Muscle of leg (tissue), 11 donors: Measurements from ENCODE around the gene AR. TPM values are rescaled to one million over a fixed set of nuclear protein-coding genes. Genes with fewer than 3 reads are reported as not detected.

ENCODE experiments used
- DNase-seq: peaks from one replicate; pipeline ENCODE4 v3.0.0; 2013
- H3K27ac ChIP-seq: one replicate; pipeline ENCODE4 v1.5.1; 2013; ENCODE audit warnings: mild to moderate bottlenecking, low read length, control low read depth
- H3K27me3 ChIP-seq: one replicate; pipeline ENCODE4 v1.6.1; 2013; ENCODE audit warnings: low read length; ENCODE audit not compliant: control insufficient read depth, insufficient read depth
- H3K36me3 ChIP-seq: one replicate; pipeline ENCODE4 v1.6.1; 2013; ENCODE audit warnings: low read length; ENCODE audit not compliant: control insufficient read depth, insufficient read depth
- H3K4me1 ChIP-seq: one replicate; pipeline ENCODE4 v1.6.1; 2013; ENCODE audit warnings: low read length; ENCODE audit not compliant: control insufficient read depth, insufficient read depth
- H3K4me3 ChIP-seq: one replicate; pipeline ENCODE4 v1.5.1; 2013; ENCODE audit warnings: low read length, control low read depth
- H3K9me3 ChIP-seq: replicated peaks from 2 replicates; pipeline ENCODE4 v1.6.1; 2013; ENCODE audit warnings: low read depth, low read length; ENCODE audit not compliant: control insufficient read depth
- WGBS: methylation state at CpG from one replicate; pipeline ENCODE4 v1.1.5; 2013; ENCODE audit warnings: missing lambda C conversion rate; ENCODE audit not compliant: insufficient coverage; 5-methylcytosine and 5-hydroxymethylcytosine counted together
- polyA plus RNA-seq, 8 donors: library from polyadenylated mRNA; unstranded; fragments of 120-200 nt; gene quantifications; one replicate each; pipeline versions ENCODE4 v1.2.1 to v1.2.3, GENCODE V29; 2013; ENCODE audit warnings: inconsistent platforms in 1 of 8, low replicate concordance in 1 of 8; ENCODE audit not compliant: insufficient read length in 8 of 8, insufficient read depth in 1 of 8
- total RNA-seq: library from RNA; stranded (reverse); fragments of 120-200 nt; gene quantifications from one replicate; pipeline ENCODE4 v1.2.4, GENCODE V29; 2013

AR gene
- total and polyA plus RNA-seq, 9 donors: 3.7 to 8.7 (median 6.1) TPM

DNA sequence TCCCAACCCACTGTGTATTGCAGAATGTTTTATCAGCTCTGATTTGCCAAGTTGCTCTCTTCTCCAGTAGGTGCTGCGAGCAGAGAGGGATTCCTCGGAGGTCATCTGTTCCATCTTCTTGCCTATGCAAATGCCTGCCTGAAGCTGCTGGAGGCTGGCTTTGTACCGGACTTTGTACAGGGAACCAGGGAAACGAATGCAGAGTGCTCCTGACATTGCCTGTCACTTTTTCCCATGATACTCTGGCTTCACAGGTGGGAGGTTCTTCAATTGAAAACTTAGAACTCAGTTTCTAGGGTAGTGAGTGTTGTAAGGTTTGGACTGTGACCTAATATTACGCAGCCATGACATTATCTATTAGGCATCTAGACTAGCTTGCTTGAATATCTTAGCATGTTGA is 24.9 kb downstream of the AR start:
- Histone ChIP-seq H3K4me3 (no peak overlapping the region), H3K27me3 (peaks cover 2% of the 10 kb centered on the region), H3K9me3 (no peaks in the 10 kb centered on the region), H3K36me3 (no peaks in the 10 kb centered on the region), H3K27ac (no peak overlapping the region), H3K4me1 (no peaks in the 10 kb centered on the region)
- no peak for DNase-seq
- 54% methylated on average over 2 of the region's 5 CpGs for WGBS

DNA sequence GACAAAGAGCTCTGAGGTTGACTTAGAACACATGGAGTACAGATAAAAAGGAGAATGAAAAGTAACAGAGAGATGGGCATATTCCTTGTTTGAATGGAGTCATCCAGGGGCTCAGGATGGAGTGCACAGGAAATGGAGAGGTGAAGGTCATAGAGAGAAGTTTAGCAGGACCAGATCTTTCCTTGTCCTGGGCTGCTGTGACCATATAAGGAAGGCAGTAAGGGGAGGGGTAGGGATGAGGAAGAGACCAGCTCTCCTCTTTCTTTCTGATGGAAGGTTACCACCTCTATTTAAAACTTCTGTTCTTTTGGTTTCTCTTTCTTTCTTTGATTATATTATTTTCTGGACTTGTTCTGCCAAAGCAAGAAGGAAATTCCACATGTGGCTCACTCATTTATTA is 27.0 kb downstream of the AR start:
- Histone ChIP-seq H3K27me3 (peaks cover 2% of the 10 kb centered on the region), H3K4me3 (no peak overlapping the region), H3K4me1 (no peaks in the 10 kb centered on the region), H3K36me3 (no peaks in the 10 kb centered on the region), H3K27ac (no peak overlapping the region), H3K9me3 (no peaks in the 10 kb centered on the region)
- no peak for DNase-seq

DNA sequence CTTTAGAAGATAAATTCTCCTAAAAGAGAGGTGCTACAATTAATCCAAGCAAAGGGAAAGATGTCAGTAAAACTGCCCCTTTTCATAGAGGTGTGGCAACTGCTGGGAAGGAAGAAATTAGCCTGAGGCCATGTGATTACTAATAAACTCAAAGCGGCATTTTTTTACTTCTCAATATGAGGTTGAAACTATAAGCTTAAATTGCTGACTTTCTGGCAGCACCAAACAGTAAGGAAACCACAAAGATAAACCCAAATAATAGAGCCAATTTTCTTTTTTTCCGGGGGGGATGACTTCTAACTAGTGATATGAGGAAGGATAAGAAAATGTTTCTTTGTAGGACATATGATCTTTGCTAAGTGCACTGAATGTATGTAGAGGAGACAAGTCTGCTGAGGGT is 30.9 kb downstream of the AR start:
- Histone ChIP-seq H3K4me1 (no peaks in the 10 kb centered on the region), H3K4me3 (no peak overlapping the region), H3K9me3 (no peaks in the 10 kb centered on the region), H3K36me3 (no peaks in the 10 kb centered on the region), H3K27ac (no peak overlapping the region), H3K27me3 (peaks cover 2% of the 10 kb centered on the region)
- DNase-seq: no peak
- no CpG with 5 or more reads among the region's 2 CpGs for WGBS

DNA sequence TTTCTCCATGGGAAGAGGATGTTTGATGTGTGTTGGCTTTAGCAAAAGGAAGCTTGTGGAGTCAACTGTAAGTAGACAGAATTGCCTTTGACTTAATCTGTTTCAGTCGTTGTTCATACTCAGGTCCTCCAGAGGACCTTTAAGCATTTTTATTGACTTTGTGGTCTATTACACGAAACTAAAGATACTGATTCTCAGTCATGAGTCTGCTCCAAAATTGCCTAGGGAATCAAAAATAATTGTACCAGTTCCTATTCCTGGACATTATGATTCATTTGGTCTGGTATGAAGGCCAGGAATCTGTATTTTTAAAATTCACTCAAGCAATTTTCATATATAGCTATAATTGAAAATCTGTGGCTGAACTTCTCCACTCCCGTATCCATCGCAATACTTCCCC is 38.6 kb downstream of the AR start:
- no CpG with 5 or more reads among the region's 4 CpGs for WGBS

DNA sequence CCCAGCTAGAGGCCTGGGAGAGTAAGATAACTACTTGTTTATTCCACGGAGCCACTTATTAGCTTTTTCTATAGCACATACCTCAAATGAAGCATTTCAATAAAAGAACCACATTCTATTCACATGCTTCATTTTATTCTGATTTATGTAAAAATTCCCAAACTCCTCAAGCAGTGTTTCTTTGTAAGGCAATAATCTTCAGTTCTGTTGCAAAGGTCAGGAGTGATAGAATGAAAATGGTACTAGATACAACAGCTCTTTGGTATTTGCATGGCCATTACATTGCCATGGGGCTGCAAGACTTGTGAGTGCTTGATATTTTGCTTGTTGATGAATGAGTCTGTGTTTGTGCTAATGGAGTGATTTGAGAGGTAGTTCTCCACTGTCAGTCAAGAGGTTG is 39.4 kb downstream of the AR start:
- Histone ChIP-seq H3K27me3 (peaks cover 6% of the 10 kb centered on the region), H3K27ac (no peak overlapping the region), H3K4me3 (no peak overlapping the region), H3K9me3 (no peaks in the 10 kb centered on the region), H3K4me1 (peaks cover 4% of the 10 kb centered on the region), H3K36me3 (no peaks in the 10 kb centered on the region)
- no peak for DNase-seq
- no CpG with 5 or more reads among the region's 1 CpG for WGBS

More for the DNA sequence above, 38.6 kb downstream of the AR start:
- no peak overlapping the region for H3K4me3 ChIP-seq
- H3K36me3 ChIP-seq: no peaks in the 10 kb centered on the region
- no peak for DNase-seq
- no peaks in the 10 kb centered on the region for H3K4me1 ChIP-seq
- H3K9me3 ChIP-seq: no peaks in the 10 kb centered on the region
- H3K27me3 ChIP-seq: peaks cover 3% of the 10 kb centered on the region
- H3K27ac ChIP-seq: no peak overlapping the region

DNA sequence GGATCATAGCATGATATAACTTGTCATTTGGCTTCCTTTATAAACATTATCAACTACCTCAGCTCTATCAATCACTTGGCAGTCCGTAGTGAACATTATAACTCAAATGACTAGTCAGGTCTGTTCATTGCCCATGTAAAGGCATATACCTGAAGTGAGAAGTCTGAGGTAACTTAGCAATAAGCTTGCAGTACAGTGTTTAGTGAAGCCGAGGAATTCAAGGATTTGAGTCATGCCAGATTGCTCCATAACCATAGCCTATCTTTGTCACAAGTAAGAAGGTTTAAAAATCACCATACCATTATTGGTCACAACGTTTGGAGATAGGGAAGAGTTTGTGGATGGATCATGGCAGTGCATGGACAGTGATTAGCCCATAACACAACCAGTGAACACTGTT is 41.6 kb downstream of the AR start:
- H3K4me3 ChIP-seq: no peak overlapping the region
- peaks cover 4% of the 10 kb centered on the region for H3K27me3 ChIP-seq
- no CpG with 5 or more reads among the region's 3 CpGs for WGBS
- H3K27ac ChIP-seq: no peak overlapping the region
- H3K4me1 ChIP-seq: peaks cover 4% of the 10 kb centered on the region
- DNase-seq: no peak
- H3K36me3 ChIP-seq: no peaks in the 10 kb centered on the region
- H3K9me3 ChIP-seq: no peaks in the 10 kb centered on the region

DNA sequence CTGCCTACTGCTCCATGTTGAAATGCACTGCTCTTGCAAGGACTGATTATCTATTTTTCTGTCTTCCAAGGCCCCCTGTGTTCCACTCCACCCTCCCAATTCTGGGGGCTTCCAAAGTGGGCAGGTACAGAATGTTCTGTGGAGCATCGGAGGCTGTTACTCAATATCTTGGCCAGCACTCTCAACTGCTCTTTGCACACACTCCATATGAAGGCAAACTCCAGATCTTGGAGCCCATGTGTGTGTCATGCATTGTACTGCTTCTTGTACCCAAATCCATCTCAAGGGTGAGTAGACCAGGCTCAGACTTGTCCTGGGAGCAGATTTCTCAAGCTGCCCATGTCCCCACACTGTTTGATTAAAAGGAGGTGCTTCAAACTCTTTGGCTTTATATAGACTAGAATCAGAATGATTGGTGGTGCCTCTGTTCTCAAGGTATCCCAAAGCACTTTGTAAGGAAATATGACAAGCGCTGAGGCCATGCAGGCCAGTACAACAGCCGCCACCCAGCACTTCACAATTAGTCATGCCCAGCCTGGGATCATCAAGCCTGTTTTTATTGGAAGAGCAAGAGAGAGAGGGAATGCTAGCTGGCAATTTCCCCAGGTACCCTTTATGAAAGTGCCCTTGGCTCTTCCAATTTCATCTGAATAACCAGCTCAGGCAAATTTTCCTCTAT is 44.3 kb downstream of the AR start:
- Histone ChIP-seq H3K9me3 (no peaks in the 10 kb centered on the region), H3K36me3 (no peaks in the 10 kb centered on the region), H3K4me1 (peaks cover 4% of the 10 kb centered on the region), H3K27me3 (peaks cover 4% of the 10 kb centered on the region), H3K4me3 (no peak overlapping the region), H3K27ac (no peak overlapping the region)
- DNase-seq: no peak
- WGBS: no CpG with 5 or more reads among the region's 3 CpGs

DNA sequence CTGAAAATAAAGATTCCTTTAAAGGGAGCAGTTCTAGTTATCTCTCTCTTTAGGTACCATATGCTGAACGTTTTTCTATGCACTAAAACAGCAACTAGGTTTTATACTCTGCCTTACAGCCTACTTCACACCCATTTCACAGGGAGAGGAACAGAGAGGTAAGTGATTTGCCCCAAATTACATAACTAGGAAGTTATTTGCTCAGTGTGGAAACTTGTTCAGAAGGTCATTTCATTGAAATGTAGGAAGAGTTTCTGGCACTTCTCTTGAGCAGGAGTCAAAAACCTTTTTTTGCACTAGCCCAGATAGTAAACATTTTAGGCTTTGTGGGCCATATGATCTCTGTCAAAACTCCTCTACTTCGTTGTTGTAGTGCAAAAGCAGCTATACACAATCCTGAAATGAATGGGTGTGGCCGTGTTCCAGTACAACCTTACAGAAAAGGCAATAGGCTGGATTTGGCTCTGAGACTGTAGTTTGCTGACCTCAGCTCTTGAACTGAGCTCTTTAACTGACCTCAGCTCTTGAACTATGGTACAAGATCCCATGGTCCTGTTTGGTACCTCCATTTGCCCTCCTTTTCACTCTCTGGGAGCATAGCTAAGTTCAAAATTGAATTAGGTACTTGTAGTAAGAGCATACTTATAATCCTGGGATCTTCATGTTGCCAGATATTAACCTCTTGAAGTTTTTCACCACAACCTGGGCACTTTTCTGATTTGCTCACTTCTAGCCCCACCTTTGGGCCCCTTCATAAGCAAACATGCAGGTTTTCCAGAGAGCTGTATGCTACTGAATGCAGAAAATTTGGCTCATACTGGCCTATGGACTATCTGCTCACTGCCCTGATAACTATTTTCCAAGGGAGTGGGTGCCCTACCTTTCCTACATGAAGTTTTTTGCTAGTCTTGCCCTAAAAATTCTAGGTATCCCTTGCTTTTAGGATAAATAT is 53.3 kb downstream of the AR start:
- H3K27ac ChIP-seq: no peak overlapping the region
- peaks cover 2% of the 10 kb centered on the region for H3K27me3 ChIP-seq
- no peak overlapping the region for H3K4me3 ChIP-seq
- H3K36me3 ChIP-seq: no peaks in the 10 kb centered on the region
- WGBS: 78% methylated on average over 1 of the region's 3 CpGs
- no peaks in the 10 kb centered on the region for H3K9me3 ChIP-seq
- DNase-seq: no peak
- H3K4me1 ChIP-seq: no peaks in the 10 kb centered on the region

DNA sequence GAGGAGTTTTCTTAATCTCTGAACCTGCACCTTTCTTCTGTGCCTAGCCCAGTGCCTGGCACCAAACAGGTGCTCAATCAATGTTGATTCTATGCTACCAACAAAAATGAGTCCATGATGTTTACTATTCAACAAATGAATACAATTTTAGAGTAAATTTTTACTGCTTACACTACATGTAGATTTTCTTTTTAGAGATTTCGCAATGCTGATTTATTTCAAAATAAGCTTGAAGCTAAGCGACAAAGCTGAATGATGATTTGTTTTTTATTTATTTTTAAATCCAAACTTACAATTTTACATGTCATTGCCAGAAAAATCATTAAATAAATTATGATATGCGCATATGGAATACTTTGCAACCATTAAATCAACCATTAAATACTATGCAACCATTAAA is 55.7 kb downstream of the AR start:
- H3K36me3 ChIP-seq: no peaks in the 10 kb centered on the region
- no peak for DNase-seq
- no peaks in the 10 kb centered on the region for H3K9me3 ChIP-seq
- WGBS: no CpG with 5 or more reads among the region's 3 CpGs
- peaks cover 2% of the 10 kb centered on the region for H3K27me3 ChIP-seq
- no peaks in the 10 kb centered on the region for H3K4me1 ChIP-seq
- no peak overlapping the region for H3K4me3 ChIP-seq
- H3K27ac ChIP-seq: no peak overlapping the region

DNA sequence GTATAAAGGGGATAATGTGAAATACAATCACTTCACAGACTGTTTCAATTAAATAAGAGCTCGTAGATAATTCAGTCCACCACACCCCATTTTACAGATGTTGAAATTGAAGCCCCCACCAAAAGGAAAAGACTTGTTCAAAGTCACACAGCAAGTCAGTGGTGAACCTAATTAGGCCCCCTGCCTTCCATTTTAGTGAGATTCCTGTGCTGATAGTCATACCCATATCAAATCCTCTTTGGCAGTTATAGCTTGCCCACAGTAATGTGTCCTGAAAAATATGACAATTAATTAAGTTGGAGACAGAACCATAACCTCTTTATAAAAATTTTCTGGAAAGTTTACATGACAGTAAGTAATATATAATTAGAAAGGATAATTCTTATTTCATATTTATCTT is 58.0 kb downstream of the AR start:
- Histone ChIP-seq H3K9me3 (no peaks in the 10 kb centered on the region), H3K4me1 (peaks cover 4% of the 10 kb centered on the region), H3K27ac (no peak overlapping the region), H3K27me3 (peaks cover 2% of the 10 kb centered on the region), H3K4me3 (no peak overlapping the region), H3K36me3 (no peaks in the 10 kb centered on the region)
- WGBS: no CpG with 5 or more reads among the region's 1 CpG
- DNase-seq: no peak
